GM19023 (cell line): ENCODE measurements around the gene P4HA1.
"Not testable (repeated sequence)": the region's sequence is repeated elsewhere in the genome, so short reads cannot be mapped to it uniquely, and the experiment has no call there.

Experiments used
- ATAC-seq: cut with Tn5 transposase; IDR thresholded peaks from one replicate; pipeline ENCODE4 v1.9.1; 2021; ENCODE audit warnings: mild to moderate bottlenecking, moderate library complexity; ENCODE audit not compliant: unreplicated experiment

Gene P4HA1

GRCh38 chr10:73043766-73044377 lies 52.8 kb downstream of the P4HA1 start:
- no peak for ATAC-seq

- no peak for ATAC-seq
Observed at GRCh38 chr10:73043319-73043718, 53.3 kb downstream of the P4HA1 start.

GRCh38 chr10:73042130-73042529 lies 54.5 kb downstream of the P4HA1 start:
- ATAC-seq: no peak

DNA sequence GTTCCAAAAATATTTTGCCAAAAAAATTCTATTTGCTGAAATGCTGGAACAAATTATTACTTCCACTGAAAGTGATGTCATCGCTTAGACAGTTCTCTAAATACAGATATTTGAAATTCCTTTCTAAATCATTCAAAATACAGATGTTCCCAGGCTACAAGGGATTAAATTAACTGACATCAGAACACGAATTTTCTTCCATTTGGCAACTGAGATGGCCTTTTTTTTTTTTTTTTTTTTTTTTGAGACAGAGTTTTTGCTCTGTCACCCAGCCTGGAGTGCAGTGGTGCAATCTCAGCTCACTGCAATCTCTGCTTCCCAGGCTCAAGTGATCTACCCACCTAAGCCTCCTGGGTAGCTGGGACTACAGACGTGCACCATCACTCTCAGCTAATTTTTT lies 57.0 kb downstream of the P4HA1 start:
- ATAC-seq: no peak

- ATAC-seq: not testable (repeated sequence)
Observed at GRCh38 chr10:73036285-73036684, 60.4 kb downstream of the P4HA1 start.

DNA sequence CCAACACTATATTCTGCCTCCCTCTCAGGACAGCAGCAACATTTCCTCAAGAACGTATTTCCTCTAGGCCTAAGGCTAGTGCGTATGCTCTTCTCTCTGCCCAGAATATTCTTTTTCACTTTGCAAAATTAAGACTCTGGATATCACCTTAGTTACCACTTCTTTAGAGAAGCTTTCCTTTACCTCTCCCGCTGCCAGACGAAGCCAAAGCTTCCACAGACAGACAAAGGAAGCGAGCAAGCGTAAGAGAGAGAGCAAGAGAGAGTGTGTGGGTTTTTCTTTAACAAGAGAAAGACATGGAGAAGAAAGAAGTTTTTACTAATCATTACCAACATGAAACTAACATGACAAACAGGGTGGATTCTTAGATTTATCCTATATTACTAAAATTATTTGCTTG lies 64.1 kb downstream of the P4HA1 start:
- ATAC-seq: no peak

DNA sequence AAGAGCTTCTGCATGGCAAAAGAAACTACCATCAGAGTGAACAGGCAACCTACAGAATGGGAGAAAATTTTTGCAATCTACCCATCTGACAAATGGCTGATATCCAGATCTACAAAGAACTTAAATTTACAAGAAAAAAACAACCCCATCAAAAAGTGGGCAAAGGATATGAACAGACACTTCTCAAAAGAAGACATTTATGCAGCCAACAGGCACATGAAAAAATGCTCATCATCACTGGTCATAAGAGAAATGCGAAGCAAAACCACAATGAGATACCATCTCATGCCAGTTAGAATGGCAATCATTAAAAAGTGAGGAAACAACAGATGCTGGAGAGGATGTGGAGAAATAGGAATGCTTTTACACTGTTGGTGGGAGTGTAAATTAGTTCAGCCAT lies 70.0 kb downstream of the P4HA1 start:
- not testable (repeated sequence) for ATAC-seq

GRCh38 chr10:73023455-73024070 lies 73.1 kb downstream of the P4HA1 start:
- ATAC-seq: not testable (repeated sequence)

DNA sequence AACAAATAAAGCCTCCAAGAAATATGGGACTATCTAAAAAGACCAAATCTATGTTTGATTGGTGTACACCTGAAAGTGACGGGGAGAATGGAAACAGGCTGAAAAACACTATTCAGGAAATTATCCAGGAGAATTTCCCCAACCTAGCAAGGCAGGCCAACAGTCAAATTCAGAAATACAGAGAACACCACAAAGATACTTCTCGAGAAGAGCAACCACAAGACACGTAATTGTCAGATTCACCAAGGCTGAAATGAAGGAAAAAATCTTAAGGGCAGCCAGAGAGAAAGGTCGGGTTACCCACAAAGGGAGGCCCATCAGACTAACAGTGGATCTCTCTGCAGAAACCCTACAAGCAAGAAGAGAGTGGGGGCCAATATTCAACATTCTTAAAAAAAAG lies 73.7 kb downstream of the P4HA1 start:
- not testable (repeated sequence) for ATAC-seq

DNA sequence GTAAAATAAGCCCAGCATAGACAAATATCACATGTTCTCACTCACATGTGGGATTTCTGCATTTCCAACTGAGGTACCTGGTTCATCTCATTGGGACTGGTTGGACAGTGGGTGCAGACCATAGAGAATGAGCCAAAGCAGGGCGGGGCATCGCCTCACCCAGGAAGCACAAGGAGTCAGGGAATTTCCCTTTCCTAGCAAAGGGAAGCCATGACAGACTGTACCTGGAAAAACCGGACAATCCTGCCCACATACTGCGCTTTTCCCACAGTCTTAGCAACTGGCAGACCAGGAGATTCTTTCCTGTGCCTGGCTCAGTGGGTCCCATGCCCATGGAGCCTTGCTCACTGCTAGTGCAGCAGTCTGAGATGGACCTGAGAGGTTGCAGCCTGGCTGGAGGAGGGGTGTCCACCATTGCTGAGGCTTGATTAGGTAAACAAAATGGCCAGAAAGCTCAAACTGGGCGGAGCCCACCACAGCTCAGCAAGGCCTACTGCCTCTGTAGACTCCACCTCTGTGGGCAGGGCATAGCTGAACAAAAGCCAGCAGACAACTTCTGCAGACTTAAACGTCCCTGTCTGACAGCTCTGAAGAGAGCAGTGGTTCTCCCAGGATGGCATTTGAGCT lies 75.0 kb downstream of the P4HA1 start:
- ATAC-seq: not testable (repeated sequence)

DNA sequence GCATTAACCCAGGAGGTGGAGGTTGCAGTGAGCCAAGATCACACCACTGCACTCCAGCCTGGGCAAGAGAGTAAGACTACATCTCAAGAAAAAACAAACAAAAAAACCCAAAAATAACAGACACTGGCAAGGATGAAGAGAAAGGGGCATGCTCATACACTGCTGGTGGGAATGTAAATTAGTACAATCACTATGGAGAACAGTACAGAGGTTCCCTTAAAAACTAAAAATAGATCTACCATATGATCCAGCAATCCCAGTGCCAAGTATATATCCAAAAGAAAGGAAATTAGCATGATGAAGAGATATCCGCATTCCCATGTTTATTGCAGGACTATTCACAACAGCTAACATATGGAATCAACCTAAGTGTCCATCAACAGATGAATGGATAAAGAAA lies 75.6 kb downstream of the P4HA1 start:
- no peak for ATAC-seq

- no peak for ATAC-seq
Observed at GRCh38 chr10:73019100-73019499, 77.6 kb downstream of the P4HA1 start.

DNA sequence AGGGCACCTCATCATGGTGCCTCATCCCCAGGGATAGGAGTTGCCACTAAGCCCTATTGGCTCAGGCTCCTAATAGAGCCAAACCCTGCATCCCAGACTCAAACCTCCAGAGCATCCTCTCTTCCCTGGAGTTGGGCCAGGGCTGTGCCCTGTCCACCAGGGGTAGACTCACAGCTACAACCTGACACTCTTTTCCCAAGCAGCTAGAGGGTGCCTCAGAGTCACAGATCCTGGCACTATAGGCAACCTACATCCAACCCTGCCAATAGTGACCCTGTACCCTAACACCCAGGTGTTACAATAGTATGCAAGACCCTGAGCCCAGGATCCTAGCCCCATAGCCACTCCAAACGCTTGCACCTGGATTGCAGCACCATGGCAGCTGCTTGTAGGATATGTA lies 78.0 kb downstream of the P4HA1 start:
- ATAC-seq: no peak

- ATAC-seq: no peak
Observed at GRCh38 chr10:73017955-73018480, 78.6 kb downstream of the P4HA1 start.

GRCh38 chr10:73015779-73016178 lies 80.9 kb downstream of the P4HA1 start:
- ATAC-seq: no peak

DNA sequence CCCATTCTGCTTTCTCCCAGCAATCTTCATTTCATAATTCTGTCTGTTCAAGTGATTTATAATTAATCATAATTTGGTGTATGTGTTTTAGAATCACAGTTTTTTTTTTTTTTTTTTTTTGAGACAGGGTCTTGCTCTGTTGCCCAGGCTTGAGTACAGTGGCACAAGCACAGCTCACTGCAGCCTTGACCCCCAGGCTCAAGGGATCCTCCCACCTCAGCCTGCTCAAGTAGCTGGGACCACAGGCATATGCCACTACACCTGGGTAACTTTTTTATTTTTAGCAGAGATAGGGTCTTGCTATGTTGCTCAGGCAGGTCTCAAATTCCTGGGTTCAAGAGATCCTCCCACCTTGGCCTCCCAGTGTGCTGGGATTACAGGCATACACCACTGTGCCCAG lies 92.8 kb downstream of the P4HA1 start:
- no peak for ATAC-seq

DNA sequence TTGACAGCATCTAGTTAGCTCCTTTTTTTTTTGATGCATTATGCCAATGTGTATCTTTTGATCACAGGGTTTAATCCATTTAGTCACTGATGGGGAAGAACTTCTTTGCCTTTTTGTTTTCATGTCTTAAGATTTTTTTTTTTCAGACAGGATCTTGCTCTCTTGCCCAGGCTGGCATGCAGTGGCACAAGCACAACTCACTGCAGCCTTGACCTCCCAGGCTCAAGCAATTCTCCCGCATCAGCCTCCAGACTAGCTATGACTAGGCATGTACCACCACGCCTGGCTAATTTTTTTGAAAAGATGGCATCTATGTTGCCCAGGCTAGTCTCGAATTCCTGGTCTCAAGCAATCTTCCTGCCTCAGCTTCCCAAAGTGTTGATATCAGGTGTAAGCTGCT lies 95.7 kb downstream of the P4HA1 start:
- no peak for ATAC-seq

GRCh38 chr10:72997099-72997498 lies 99.6 kb downstream of the P4HA1 start:
- ATAC-seq: no peak

DNA sequence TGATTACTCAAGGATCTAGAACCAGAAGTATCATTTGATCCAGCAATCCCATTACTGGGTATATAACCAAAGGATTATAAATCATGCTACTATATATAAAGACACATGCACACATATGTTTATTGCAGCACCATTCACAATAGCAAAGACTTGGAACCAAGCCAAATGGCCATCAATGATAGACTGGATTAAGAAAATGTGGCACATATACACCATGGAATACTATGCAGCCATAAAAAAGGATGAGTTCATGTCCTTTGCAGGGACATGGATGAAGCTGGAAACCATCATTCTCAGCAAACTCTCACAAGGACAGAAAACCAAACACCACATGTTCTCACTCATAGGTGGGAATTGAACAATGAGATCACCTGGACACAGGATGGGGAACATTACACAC lies 101.2 kb downstream of the P4HA1 start:
- not testable (repeated sequence) for ATAC-seq

- ATAC-seq: not testable (repeated sequence)
Observed at GRCh38 chr10:72989771-72990170, 106.9 kb downstream of the P4HA1 start.

DNA sequence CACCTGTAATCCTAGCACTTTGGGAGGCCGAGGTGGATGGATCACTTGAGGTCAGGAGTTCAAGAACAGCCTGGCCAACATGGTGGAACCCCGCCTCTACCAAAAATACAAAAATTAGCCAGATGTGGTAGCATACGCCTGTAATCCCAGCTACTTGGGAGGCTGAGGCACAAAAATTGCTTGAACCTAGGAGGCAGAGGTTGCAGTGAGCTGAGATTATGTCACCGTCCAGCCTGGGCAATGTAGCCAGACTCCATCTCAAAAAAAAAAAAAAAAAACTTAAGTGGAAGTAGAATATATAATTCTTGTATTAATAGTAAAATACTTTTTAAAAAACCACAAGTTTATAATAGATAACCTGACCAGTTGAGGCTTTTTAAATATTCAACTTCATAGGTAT lies 112.0 kb downstream of the P4HA1 start:
- ATAC-seq: not testable (repeated sequence)

- ATAC-seq: no peak
Observed at GRCh38 chr10:72981882-72982529, 114.7 kb downstream of the P4HA1 start.
